ENCODE data around the gene HOXA13.

Gene HOXA13

GRCh38 chr7:27205325-27206280 lies 5.7 kb upstream of the HOXA13 start:
- no peak for DNase-seq

- no peak for DNase-seq
Measured at GRCh38 chr7:27204851-27205322, 5.0 kb upstream of the HOXA13 start.

GRCh38 chr7:27203964-27204594 lies 4.2 kb upstream of the HOXA13 start:
- no peak for DNase-seq

- DNase-seq = no peak
Measured at GRCh38 chr7:27203365-27203953, 3.6 kb upstream of the HOXA13 start.

GRCh38 chr7:27202862-27203134 lies 2.9 kb upstream of the HOXA13 start:
- DNase-seq = no peak

GRCh38 chr7:27202018-27202861 lies 2.3 kb upstream of the HOXA13 start:
- no peak for DNase-seq

GRCh38 chr7:27201580-27202017 lies 1.7 kb upstream of the HOXA13 start:
- no peak for DNase-seq

GRCh38 chr7:27200761-27201579 lies 1.1 kb upstream of the HOXA13 start:
- DNase-seq = no peak

- DNase-seq = no peak
Measured at GRCh38 chr7:27198871-27199801, 755 bp downstream of the HOXA13 start.

- DNase-seq = no peak
Measured at GRCh38 chr7:27198138-27198841, 1.6 kb downstream of the HOXA13 start.

GRCh38 chr7:27197137-27198042 lies 2.5 kb downstream of the HOXA13 start:
- no peak for DNase-seq

- DNase-seq = no peak
Measured at GRCh38 chr7:27196287-27196767, 3.6 kb downstream of the HOXA13 start.

- DNase-seq = no peak
Measured at GRCh38 chr7:27194686-27195379, 5.1 kb downstream of the HOXA13 start.

- no peak for DNase-seq
Measured at GRCh38 chr7:27194002-27194352, 5.9 kb downstream of the HOXA13 start.

- DNase-seq = no peak
Measured at GRCh38 chr7:27193335-27194001, 6.4 kb downstream of the HOXA13 start.

- DNase-seq = no peak
Measured at GRCh38 chr7:27192546-27193334, 7.2 kb downstream of the HOXA13 start.
